SK-N-SH treated with all-trans-retinoic acid at 6 μM for 48 hours (cell line): ENCODE measurements around the gene KLHL6.

Experiments used
- BACH2 ChIP-seq: fragments of 250-450 bp; sonication (Bioruptor Pico); IDR thresholded peaks from 2 replicates; pipeline ENCODE4 v1.9.0; 2021; ENCODE audit warnings: mild to moderate bottlenecking, borderline replicate concordance
- CSDC2 ChIP-seq: fragments of 250-450 bp; sonication (Bioruptor Pico); IDR thresholded peaks from 2 replicates; pipeline ENCODE4 v1.5.0; 2020; ENCODE audit warnings: mild to moderate bottlenecking, moderate library complexity
- CSRNP3 ChIP-seq: fragments of 250-450 bp; sonication (Bioruptor Pico); IDR thresholded peaks from 2 replicates; pipeline ENCODE4 v1.5.1; 2021; ENCODE audit warnings: mild to moderate bottlenecking, moderate library complexity
- ISL1 ChIP-seq: fragments of 250-450 bp; sonication (Bioruptor Pico); IDR thresholded peaks from 2 replicates; pipeline ENCODE4 v2.1.2; 2022; ENCODE audit warnings: mild to moderate bottlenecking, moderate library complexity
- OSR1 ChIP-seq: fragments of 250-450 bp; sonication (Bioruptor Pico); IDR thresholded peaks from 2 replicates; pipeline ENCODE4 v1.8.0; 2022; ENCODE audit warnings: moderate library complexity, mild to moderate bottlenecking, inconsistent platforms
- PPARA ChIP-seq: fragments of 250-450 bp; sonication (Bioruptor Pico); IDR thresholded peaks from 2 replicates; pipeline ENCODE4 v1.5.0; 2020; ENCODE audit warnings: mild to moderate bottlenecking, borderline replicate concordance
- RARB ChIP-seq: fragments of 250-450 bp; sonication (Bioruptor Pico); IDR thresholded peaks from 2 replicates; pipeline ENCODE4 v1.8.0; 2021; ENCODE audit warnings: mild to moderate bottlenecking, moderate library complexity
- TOX ChIP-seq: fragments of 250-450 bp; sonication (Bioruptor Pico); IDR thresholded peaks from 2 replicates; pipeline ENCODE4 v1.8.0; 2021; ENCODE audit warnings: mild to moderate bottlenecking, moderate library complexity, borderline replicate concordance
- TSHZ2 ChIP-seq: fragments of 250-450 bp; sonication (Bioruptor Pico); IDR thresholded peaks from 2 replicates; pipeline ENCODE4 v1.5.0; 2020; ENCODE audit warnings: mild to moderate bottlenecking, moderate library complexity
- ZFP3 ChIP-seq: fragments of 250-450 bp; sonication (Bioruptor Pico); IDR thresholded peaks from 2 replicates; pipeline ENCODE4 v1.5.0; 2020; ENCODE audit warnings: mild to moderate bottlenecking, moderate library complexity
- ZFP30 ChIP-seq: fragments of 450-650 bp; formaldehyde crosslinking; IDR thresholded peaks from 2 replicates; pipeline ENCODE4 v1.5.0; 2022; ENCODE audit warnings: mild to moderate bottlenecking, moderate library complexity
- ZNF565 ChIP-seq: fragments of 450-650 bp; formaldehyde crosslinking; conservative IDR thresholded peaks from 2 replicates; pipeline ENCODE4 v1.5.0; 2020; ENCODE audit warnings: low read depth, mild to moderate bottlenecking, moderate library complexity
- ZNF70 ChIP-seq: fragments of 450-650 bp; formaldehyde crosslinking; IDR thresholded peaks from 2 replicates; pipeline ENCODE4 v1.5.0; 2020; ENCODE audit warnings: mild to moderate bottlenecking, moderate library complexity
- ZNF8 ChIP-seq: fragments of 450-650 bp; formaldehyde crosslinking; IDR thresholded peaks from 2 replicates; pipeline ENCODE4 v1.5.0; 2020; ENCODE audit warnings: mild to moderate bottlenecking, moderate library complexity

DNA sequence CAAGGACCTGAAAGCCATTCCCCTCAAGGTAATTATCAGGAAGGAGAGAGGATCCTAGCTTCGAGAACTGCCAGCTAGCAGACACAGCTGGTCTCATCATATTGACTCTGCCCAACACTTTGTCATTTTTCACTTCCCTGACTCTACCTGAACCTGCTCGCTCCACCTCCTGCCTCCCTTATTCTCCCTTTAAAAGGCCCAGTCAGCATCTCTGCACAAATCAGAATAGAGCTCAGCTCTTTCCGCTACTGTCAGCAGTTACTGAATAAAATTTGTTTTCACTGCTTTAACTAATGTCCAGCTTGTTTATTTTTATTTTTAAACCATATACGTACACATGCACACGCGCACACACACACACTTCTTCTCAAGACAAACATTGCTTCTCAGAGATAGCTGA is 69.9 kb downstream of the KLHL6 start:
- TF ChIP-seq CSDC2 (CRISPR knock-in tag) (no peak), ZFP30 (no peak), BACH2 (CRISPR knock-in tag) (no peak), ZNF8 (CRISPR knock-in tag) (no peak), TSHZ2 (CRISPR knock-in tag) (no peak), TOX (CRISPR knock-in tag) (no peak), OSR1 (CRISPR knock-in tag) (no peak), PPARA (CRISPR knock-in tag) (no peak), RARB (CRISPR knock-in tag) (no peak), ISL1 (CRISPR knock-in tag) (no peak), ZNF565 (no peak), ZNF70 (no peak), CSRNP3 (CRISPR knock-in tag) (no peak), ZFP3 (CRISPR knock-in tag) (no peak)
